GM12878 (cell line): Measurements from ENCODE around the gene CD79A. TPM values are rescaled to one million over a fixed set of nuclear protein-coding genes. Genes with fewer than 3 reads are reported as not detected.

ENCODE experiments used
- ATAC-seq: fragments of 200-7000 bp; cut with Tn5 transposase; 3 replicates; pipeline ENCODE4 v1.9.1; 2020; ENCODE audit warnings: mild to moderate bottlenecking, moderate library complexity
- BruUV-seq: library from RNA; stranded (reverse); fragments of 400-500 nt; replicated peaks from 2 replicates; lab custom pipeline; 2021; lab: Mats Ljungman, UMichigan
- CTCF ChIA-PET: fragments of 300-600 bp; sonication (Branson Sonifier 250); formaldehyde crosslinking; extraction: SDS; loops from one replicate; lab custom pipeline; 2021; ENCODE audit warnings: inconsistent platforms; lab: Yijun Ruan, JAX
- POLR2A ChIA-PET: fragments of 350-600 bp; formaldehyde crosslinking; extraction: SDS; loops from one replicate; lab custom pipeline; 2021; ENCODE audit warnings: inconsistent platforms; lab: Charles Lee
- RAD21 ChIA-PET: fragments of 300-600 bp; sonication (Branson Sonifier 250); formaldehyde crosslinking; loops from one replicate; lab custom pipeline; 2023; ENCODE audit warnings: antibody characterized with exemption; ENCODE audit not compliant: unreplicated experiment; lab: Charles Lee
- SMC1A ChIA-PET: fragments of 300-600 bp; sonication (Branson Sonifier 250); formaldehyde crosslinking; loops from one replicate; lab custom pipeline; 2023; ENCODE audit not compliant: unreplicated experiment, uncharacterized antibody; lab: Charles Lee
- DNase-seq: peaks from one replicate; pipeline ENCODE4 v3.0.0-alpha.2; 2011; ENCODE audit warnings: low read depth, low spot score
- FAIRE-seq: peaks from 3 replicates; lab custom pipeline; 2011; peaks lifted over from hg19 to GRCh38; lab: Jason Lieb, UNC
- H2AFZ ChIP-seq: 2 replicates; pipeline ENCODE4 v1.6.0; 2011; ENCODE audit warnings: low read depth, low read length, control low read depth; ENCODE audit not compliant: control insufficient read depth
- H3K27ac ChIP-seq: 2 replicates; pipeline ENCODE4 v1.5.1; 2011; ENCODE audit warnings: control low read depth; ENCODE audit not compliant: control insufficient read depth, insufficient read depth
- H3K27me3 ChIP-seq, 2 experiments: replicated peaks in 1 of 2; 2 replicates each; pipeline versions ENCODE4 v1.6.0 to v1.6.1; 2011; ENCODE audit warnings: low read length in 1 of 2; ENCODE audit not compliant: control insufficient read depth in 2 of 2, insufficient read depth in 2 of 2
- H3K36me3 ChIP-seq, 2 experiments: 2 replicates each; pipeline ENCODE4 v1.5.1; 2011; ENCODE audit warnings: low read length in 1 of 2; ENCODE audit not compliant: control insufficient read depth in 2 of 2, insufficient read depth in 2 of 2
- H3K4me1 ChIP-seq: 2 replicates; pipeline ENCODE4 v1.6.1; 2011; ENCODE audit warnings: mild to moderate bottlenecking, low read length, moderate library complexity, mixed read lengths; ENCODE audit not compliant: control insufficient read depth, insufficient read depth
- H3K4me2 ChIP-seq: 2 replicates; pipeline ENCODE4 v1.6.0; 2011; ENCODE audit warnings: control low read depth; ENCODE audit not compliant: control insufficient read depth, insufficient read depth
- H3K4me3 ChIP-seq: fragments of 200-600 bp; sonication (generic); 2 replicates; pipeline ENCODE4 v1.5.1; 2016
- H3K79me2 ChIP-seq: 2 replicates; pipeline ENCODE4 v1.6.0; 2011; ENCODE audit warnings: low read length; ENCODE audit not compliant: control insufficient read depth, insufficient read depth
- H3K9ac ChIP-seq: 2 replicates; pipeline ENCODE4 v1.8.0; 2011; ENCODE audit warnings: low read length, control low read depth, mixed read lengths; ENCODE audit not compliant: control insufficient read depth, insufficient read depth
- H3K9me3 ChIP-seq: replicated peaks from 3 replicates; pipeline ENCODE4 v1.5.1; 2011; ENCODE audit warnings: mild to moderate bottlenecking, low read length; ENCODE audit not compliant: control insufficient read depth, insufficient read depth
- H4K20me1 ChIP-seq: 2 replicates; pipeline ENCODE4 v1.6.0; 2011; ENCODE audit not compliant: control insufficient read depth, insufficient read depth
- CBX5 ChIP-seq: sonication (generic); IDR thresholded peaks from 2 replicates; pipeline ENCODE4 v1.6.1; 2016; ENCODE audit warnings: low read depth, moderate library complexity, mild to moderate bottlenecking, inconsistent platforms
- EZH2 ChIP-seq: IDR thresholded peaks from 2 replicates; pipeline ENCODE4 v1.6.1; 2012; ENCODE audit warnings: low read depth, mild to moderate bottlenecking, control low read depth, inconsistent platforms, low read length, borderline replicate concordance; ENCODE audit not compliant: control insufficient read depth
- IRF4 ChIP-seq: IDR thresholded peaks from 2 replicates; pipeline ENCODE4 v1.6.1; 2011; ENCODE audit warnings: low read depth, low read length
- MEF2B ChIP-seq: fragments of 450-650 bp; IDR thresholded peaks from 2 replicates; pipeline ENCODE4 v1.6.1; 2018; ENCODE audit warnings: mild to moderate bottlenecking, moderate library complexity; ENCODE audit not compliant: partially characterized antibody, poor library complexity, severe bottlenecking
- NFYA ChIP-seq: IDR thresholded peaks from 2 replicates; pipeline ENCODE4 v1.6.1; 2011; ENCODE audit warnings: low read depth, mild to moderate bottlenecking, low read length, improper control_type of control experiment, borderline replicate concordance
- PAX8 ChIP-seq: fragments of 450-650 bp; IDR thresholded peaks from 2 replicates; pipeline ENCODE4 v1.6.1; 2017; ENCODE audit warnings: mild to moderate bottlenecking, moderate library complexity
- RAD21 ChIP-seq: IDR thresholded peaks from 2 replicates; pipeline ENCODE4 v1.6.1; 2011; ENCODE audit warnings: mild to moderate bottlenecking, low read depth, low read length, moderate library complexity; ENCODE audit not compliant: insufficient read depth
- STAT1 ChIP-seq: fragments of 450-650 bp; conservative IDR thresholded peaks from 2 replicates; pipeline ENCODE4 v1.6.1; 2014; ENCODE audit warnings: antibody characterized with exemption, mild to moderate bottlenecking
- ZNF622 ChIP-seq: fragments of 450-650 bp; IDR thresholded peaks from 2 replicates; pipeline ENCODE4 v1.6.1; 2017; ENCODE audit warnings: mild to moderate bottlenecking, inconsistent platforms
- WGBS: methylation state at CpG from one replicate; pipeline ENCODE4 v1.1.6; 2016; ENCODE audit warnings: low lambda C conversion rate; ENCODE audit not compliant: insufficient replicate concordance, insufficient coverage; ENCODE audit errors: missing lambda C conversion rate; 5-methylcytosine and 5-hydroxymethylcytosine counted together
- in situ Hi-C: fragments of 300-500 bp; cut with MboI; formaldehyde crosslinking; loops from 9 replicates; pipeline ENCODE4 v1.14.3; 2018; ENCODE audit warnings: mixed read lengths
- intact Hi-C: fragments of 100-400 bp; cut with micrococcal nuclease; formaldehyde crosslinking; loops from one replicate; pipeline ENCODE4 v1.14.2; 2022; ENCODE audit not compliant: unreplicated experiment
- polyA plus RNA-seq, 11 experiments: library from polyadenylated mRNA; depleted of rRNA in 4 of 11; unstranded in 6 of 11; stranded (reverse) in 5 of 11; fragments of >200 nt; fragmentation: Nextera tagmentation in 4 of 11; fragmentation: Illumina TruSeq in 1 of 11; extraction: Ambion mirVana in 4 of 11; extraction: Trizol in 1 of 11; gene quantifications; 1 replicate in 1 of 11; 2 replicates in 10 of 11; pipeline versions ENCODE4 v1.2.1 to v1.2.3, GENCODE V29; 2011 to 2016; ENCODE audit warnings: inconsistent platforms in 2 of 11, missing spikeins in 2 of 11, low read depth in 1 of 11
- total RNA-seq, 4 experiments: library from RNA; depleted of rRNA in 3 of 4; stranded (reverse); fragments of >200 nt in 3 of 4; fragmentation: Illumina TruSeq in 1 of 4; extraction: Trizol in 1 of 4; gene quantifications; 2 replicates each; pipeline versions ENCODE4 v1.2.1 to v1.2.3, GENCODE V29; 2013 to 2021
- TF ChIP-seq, protein P1 (sequence below): fragments of 450-650 bp; IDR thresholded peaks from 2 replicates; pipeline ENCODE4 v1.6.1; 2017; ENCODE audit warnings: mild to moderate bottlenecking, low read depth, inconsistent platforms; ENCODE audit not compliant: poor library complexity, severe bottlenecking

Gene CD79A
- total and polyA plus RNA-seq, 10 of the 15 experiments (the other 5 are each of a cell fraction or from before 2014, with no cell fraction given), result 38.8 to 414 (median 282) TPM

- DNase-seq, result no peak
- FAIRE-seq, result no peak
- TF ChIP-seq ZNF622, result no peak
- no peak for TF ChIP-seq MEF2B
- no peak for TF ChIP-seq STAT1
- no peak for TF ChIP-seq PAX8
- TF ChIP-seq, protein P1, sequence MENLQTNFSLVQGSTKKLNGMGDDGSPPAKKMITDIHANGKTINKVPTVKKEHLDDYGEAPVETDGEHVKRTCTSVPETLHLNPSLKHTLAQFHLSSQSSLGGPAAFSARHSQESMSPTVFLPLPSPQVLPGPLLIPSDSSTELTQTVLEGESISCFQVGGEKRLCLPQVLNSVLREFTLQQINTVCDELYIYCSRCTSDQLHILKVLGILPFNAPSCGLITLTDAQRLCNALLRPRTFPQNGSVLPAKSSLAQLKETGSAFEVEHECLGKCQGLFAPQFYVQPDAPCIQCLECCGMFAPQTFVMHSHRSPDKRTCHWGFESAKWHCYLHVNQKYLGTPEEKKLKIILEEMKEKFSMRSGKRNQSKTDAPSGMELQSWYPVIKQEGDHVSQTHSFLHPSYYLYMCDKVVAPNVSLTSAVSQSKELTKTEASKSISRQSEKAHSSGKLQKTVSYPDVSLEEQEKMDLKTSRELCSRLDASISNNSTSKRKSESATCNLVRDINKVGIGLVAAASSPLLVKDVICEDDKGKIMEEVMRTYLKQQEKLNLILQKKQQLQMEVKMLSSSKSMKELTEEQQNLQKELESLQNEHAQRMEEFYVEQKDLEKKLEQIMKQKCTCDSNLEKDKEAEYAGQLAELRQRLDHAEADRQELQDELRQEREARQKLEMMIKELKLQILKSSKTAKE, result no peak
- no peak for TF ChIP-seq CBX5
- no peak for TF ChIP-seq NFYA
- no peak for TF ChIP-seq RAD21
- TF ChIP-seq IRF4, result no peak
- no peak for TF ChIP-seq EZH2
- no peak for ATAC-seq
- Histone ChIP-seq H3K9me3 (no peaks in the 10 kb centered on the region; the same call in 2 of the 3 replicates), H3K79me2 (no peaks in the 10 kb centered on the region), H3K36me3 (no peaks in the 10 kb centered on the region), H3K27me3 (peaks cover 0 to 8% of the 10 kb centered on the region in 2 experiments; a peak in 3 of 4 replicates), H3K27ac (no peak overlapping the region), H2AFZ (no peak overlapping the region), H3K4me1 (no peaks in the 10 kb centered on the region), H4K20me1 (no peaks in the 10 kb centered on the region), H3K4me3 (no peak overlapping the region), H3K9ac (no peak overlapping the region), H3K4me2 (no peak overlapping the region)
- in situ Hi-C loops (no loop called here), intact Hi-C loops (no loop called here)
- ChIA-PET CTCF (interaction anchor here (1.3 to 4.5 kb wide), 2 partner anchors 18 to 60 kb away, joined by 3 to 24 read pairs; no protein-coding TSS in a partner anchor), SMC1A (no interaction called here), RAD21 (no interaction called here), POLR2A (no interaction called here)
- 4% methylated on average over 2 of the region's 2 CpGs for WGBS
- BruUV-seq, result no TSS peak
These were observed 23.7 kb upstream of the CD79A start for GRCh38 chr19:41853344-41853743.
